OCI-LY7 (cell line): Measurements from ENCODE around the gene PRKG1. TPM values are rescaled to one million over a fixed set of nuclear protein-coding genes. Genes with fewer than 3 reads are reported as not detected.

Source experiments
- BruUV-seq: library from RNA; stranded (reverse); fragments of 400-500 nt; replicated peaks from 2 replicates; lab custom pipeline; 2021; lab: Mats Ljungman, UMichigan
- CTCF ChIA-PET: fragments of 300-600 bp; sonication (Branson Sonifier 250); formaldehyde crosslinking; loops from one replicate; lab custom pipeline; 2022; ENCODE audit warnings: antibody characterized with exemption; ENCODE audit not compliant: unreplicated experiment; lab: Charles Lee
- POLR2A ChIA-PET: fragments of 300-600 bp; sonication (Branson Sonifier 250); formaldehyde crosslinking; loops from one replicate; lab custom pipeline; 2022; ENCODE audit warnings: antibody characterized with exemption; lab: Charles Lee
- DNase-seq: peaks from one replicate; pipeline ENCODE4 v3.0.0-alpha.2; 2015; ENCODE audit warnings: low spot score
- H2AFZ ChIP-seq: fragments of 200-600 bp; sonication (generic), shearing (Covaris generic); 2 replicates; pipeline ENCODE4 v1.6.1; 2014; ENCODE audit warnings: mild to moderate bottlenecking, antibody characterized with exemption, low read length, moderate library complexity
- H3K27ac ChIP-seq: fragments of 200-600 bp; sonication (generic); 2 replicates; pipeline ENCODE4 v1.5.1; 2014; ENCODE audit warnings: mixed run types, low read depth, mild to moderate bottlenecking, moderate library complexity, low read length, inconsistent platforms; ENCODE audit not compliant: poor library complexity, severe bottlenecking
- H3K36me3 ChIP-seq: fragments of 200-600 bp; sonication (generic); 2 replicates; pipeline ENCODE4 v1.6.1; 2014; ENCODE audit warnings: mild to moderate bottlenecking, antibody characterized with exemption, low read length, moderate library complexity, mixed read lengths; ENCODE audit not compliant: insufficient read depth
- H3K4me1 ChIP-seq: fragments of 200-600 bp; sonication (generic); 2 replicates; pipeline ENCODE4 v1.5.1; 2014; ENCODE audit warnings: mild to moderate bottlenecking, low read length; ENCODE audit not compliant: insufficient read depth, poor library complexity, severe bottlenecking
- H3K4me2 ChIP-seq: fragments of 200-600 bp; sonication (generic); 2 replicates; pipeline ENCODE4 v1.6.1; 2014; ENCODE audit warnings: mild to moderate bottlenecking, low read length
- H3K4me3 ChIP-seq: fragments of 200-600 bp; sonication (generic); 2 replicates; pipeline ENCODE4 v1.5.1; 2014; ENCODE audit warnings: mild to moderate bottlenecking, low read depth, low read length; ENCODE audit not compliant: poor library complexity, severe bottlenecking
- H3K79me2 ChIP-seq: fragments of 200-600 bp; sonication (generic); 2 replicates; pipeline ENCODE4 v1.6.1; 2016; ENCODE audit warnings: low read depth, mild to moderate bottlenecking, low read length, moderate library complexity, mixed read lengths; ENCODE audit not compliant: insufficient read depth
- H3K9me2 ChIP-seq: fragments of 200-600 bp; sonication (generic); 2 replicates; pipeline ENCODE4 v1.6.1; 2016; ENCODE audit warnings: mild to moderate bottlenecking, low read length, mixed read lengths; ENCODE audit not compliant: insufficient read depth
- H3K9me3 ChIP-seq: fragments of 200-600 bp; sonication (generic); 2 replicates; pipeline ENCODE4 v1.6.1; 2014; ENCODE audit warnings: mild to moderate bottlenecking, mixed run types, low read length, mixed read lengths
- H4K20me1 ChIP-seq: fragments of 200-600 bp; sonication (generic); 2 replicates; pipeline ENCODE4 v1.6.1; 2014; ENCODE audit warnings: mild to moderate bottlenecking, antibody characterized with exemption, low read length, moderate library complexity, mixed read lengths; ENCODE audit not compliant: insufficient read depth
- EZH2phosphoT487 ChIP-seq: fragments of 200-600 bp; sonication (generic); IDR thresholded peaks from 2 replicates; pipeline ENCODE4 v1.6.1; 2018; ENCODE audit warnings: low read depth, borderline replicate concordance, mild to moderate bottlenecking, mixed run types, antibody characterized with exemption, low read length, moderate library complexity, mixed read lengths
- intact Hi-C: fragments of 100-400 bp; cut with micrococcal nuclease; formaldehyde crosslinking; loops from one replicate; pipeline ENCODE4 v1.10.0; 2022; ENCODE audit not compliant: unreplicated experiment
- total RNA-seq, 2 experiments: library from RNA; depleted of rRNA in 1 of 2; stranded (reverse); fragments of >200 nt in 1 of 2; shearing (Covaris generic) in 1 of 2; gene quantifications; 2 replicates each; pipeline ENCODE4 v1.2.3, GENCODE V29; 2014 to 2022
- TF ChIP-seq, protein P1 (sequence below): fragments of 200-600 bp; sonication (generic); conservative IDR thresholded peaks from 2 replicates; pipeline ENCODE4 v1.5.1; 2014; ENCODE audit warnings: mild to moderate bottlenecking, antibody characterized with exemption, low read length, moderate library complexity, mixed read lengths

The PRKG1 gene
- total RNA-seq, 2 experiments from 2014 or later: not detected

DNA sequence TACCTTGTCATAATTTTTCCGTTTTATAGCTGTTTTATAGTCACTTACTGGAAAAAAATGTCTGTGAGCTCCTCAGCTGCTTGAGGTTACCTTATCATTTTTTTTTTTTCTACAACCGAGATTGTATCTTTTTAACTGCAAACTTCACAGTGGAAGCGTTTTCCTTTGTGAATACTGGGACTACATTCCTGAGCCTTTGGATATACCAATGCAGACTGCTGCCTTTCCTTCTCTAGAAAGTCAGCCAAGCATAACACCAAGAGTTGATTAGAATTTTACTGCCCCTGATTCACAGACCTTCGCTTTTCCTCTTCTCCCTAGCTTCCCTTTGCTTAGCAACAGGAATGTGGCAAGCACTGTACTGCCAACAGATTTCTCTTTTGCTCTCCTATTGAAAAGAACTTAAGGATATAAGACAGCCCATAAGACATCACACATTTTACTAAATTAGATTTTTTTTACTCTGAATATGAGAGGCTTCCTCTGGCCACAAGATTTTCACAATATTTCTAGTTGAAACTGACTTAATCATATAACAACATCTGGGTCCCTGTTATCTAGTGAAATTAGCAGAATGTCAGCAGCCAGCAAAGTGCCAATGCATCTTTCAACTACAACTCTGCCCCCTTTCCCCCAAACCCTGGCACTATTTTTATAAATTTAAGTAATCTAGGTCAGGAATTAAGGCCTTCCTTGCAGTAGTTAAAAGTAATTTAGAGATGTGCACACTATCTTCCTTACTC is 170.6 kb downstream of the PRKG1 start:
- Histone ChIP-seq H4K20me1 (no peaks in the 10 kb centered on the region), H3K79me2 (no peaks in the 10 kb centered on the region), H3K4me2 (no peak overlapping the region), H3K4me1 (no peaks in the 10 kb centered on the region), H3K36me3 (no peaks in the 10 kb centered on the region), H3K4me3 (no peak overlapping the region), H3K27ac (no peak overlapping the region), H3K9me3 (no peaks in the 10 kb centered on the region), H3K9me2 (no peaks in the 10 kb centered on the region), H2AFZ (no peak overlapping the region)
- no peak for DNase-seq
- CTCF ChIA-PET: no interaction called here
- POLR2A ChIA-PET: no interaction called here
- intact Hi-C loops: no loop called here
- BruUV-seq: no TSS peak
- TF ChIP-seq EZH2phosphoT487: no peak
- TF ChIP-seq, protein P1, sequence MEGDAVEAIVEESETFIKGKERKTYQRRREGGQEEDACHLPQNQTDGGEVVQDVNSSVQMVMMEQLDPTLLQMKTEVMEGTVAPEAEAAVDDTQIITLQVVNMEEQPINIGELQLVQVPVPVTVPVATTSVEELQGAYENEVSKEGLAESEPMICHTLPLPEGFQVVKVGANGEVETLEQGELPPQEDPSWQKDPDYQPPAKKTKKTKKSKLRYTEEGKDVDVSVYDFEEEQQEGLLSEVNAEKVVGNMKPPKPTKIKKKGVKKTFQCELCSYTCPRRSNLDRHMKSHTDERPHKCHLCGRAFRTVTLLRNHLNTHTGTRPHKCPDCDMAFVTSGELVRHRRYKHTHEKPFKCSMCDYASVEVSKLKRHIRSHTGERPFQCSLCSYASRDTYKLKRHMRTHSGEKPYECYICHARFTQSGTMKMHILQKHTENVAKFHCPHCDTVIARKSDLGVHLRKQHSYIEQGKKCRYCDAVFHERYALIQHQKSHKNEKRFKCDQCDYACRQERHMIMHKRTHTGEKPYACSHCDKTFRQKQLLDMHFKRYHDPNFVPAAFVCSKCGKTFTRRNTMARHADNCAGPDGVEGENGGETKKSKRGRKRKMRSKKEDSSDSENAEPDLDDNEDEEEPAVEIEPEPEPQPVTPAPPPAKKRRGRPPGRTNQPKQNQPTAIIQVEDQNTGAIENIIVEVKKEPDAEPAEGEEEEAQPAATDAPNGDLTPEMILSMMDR: no peak

DNA sequence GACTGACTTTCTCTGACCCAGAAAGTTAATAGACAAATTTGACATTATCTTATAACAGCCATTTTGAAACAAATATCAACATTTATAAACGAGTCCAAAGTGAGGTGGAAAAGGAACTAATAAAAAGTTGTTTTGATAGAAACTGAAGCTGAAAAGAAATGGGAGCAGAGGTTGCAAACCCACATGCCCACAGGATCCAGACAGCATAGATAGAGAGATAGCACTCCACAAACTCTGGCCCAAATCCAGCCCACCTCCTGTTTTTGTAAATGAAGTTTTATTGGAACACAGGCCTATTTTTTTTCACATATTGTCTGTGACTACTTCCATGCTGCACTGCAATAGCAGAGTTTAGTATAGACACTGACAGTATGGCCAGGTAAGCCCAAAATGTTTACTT is 171.9 kb downstream of the PRKG1 start:
- H3K4me2 ChIP-seq: no peak overlapping the region
- H3K4me1 ChIP-seq: no peaks in the 10 kb centered on the region
- H2AFZ ChIP-seq: no peak overlapping the region
- H4K20me1 ChIP-seq: no peaks in the 10 kb centered on the region
- ChIA-PET CTCF (no interaction called here), POLR2A (no interaction called here)
- no peak for DNase-seq
- H3K27ac ChIP-seq: no peak overlapping the region
- H3K79me2 ChIP-seq: no peaks in the 10 kb centered on the region
- H3K36me3 ChIP-seq: no peaks in the 10 kb centered on the region
- H3K9me3 ChIP-seq: no peaks in the 10 kb centered on the region
- intact Hi-C loops: no loop called here
- H3K4me3 ChIP-seq: no peak overlapping the region
- no peaks in the 10 kb centered on the region for H3K9me2 ChIP-seq
- BruUV-seq: no TSS peak
- TF ChIP-seq, protein P1: no peak
- no peak for TF ChIP-seq EZH2phosphoT487

DNA sequence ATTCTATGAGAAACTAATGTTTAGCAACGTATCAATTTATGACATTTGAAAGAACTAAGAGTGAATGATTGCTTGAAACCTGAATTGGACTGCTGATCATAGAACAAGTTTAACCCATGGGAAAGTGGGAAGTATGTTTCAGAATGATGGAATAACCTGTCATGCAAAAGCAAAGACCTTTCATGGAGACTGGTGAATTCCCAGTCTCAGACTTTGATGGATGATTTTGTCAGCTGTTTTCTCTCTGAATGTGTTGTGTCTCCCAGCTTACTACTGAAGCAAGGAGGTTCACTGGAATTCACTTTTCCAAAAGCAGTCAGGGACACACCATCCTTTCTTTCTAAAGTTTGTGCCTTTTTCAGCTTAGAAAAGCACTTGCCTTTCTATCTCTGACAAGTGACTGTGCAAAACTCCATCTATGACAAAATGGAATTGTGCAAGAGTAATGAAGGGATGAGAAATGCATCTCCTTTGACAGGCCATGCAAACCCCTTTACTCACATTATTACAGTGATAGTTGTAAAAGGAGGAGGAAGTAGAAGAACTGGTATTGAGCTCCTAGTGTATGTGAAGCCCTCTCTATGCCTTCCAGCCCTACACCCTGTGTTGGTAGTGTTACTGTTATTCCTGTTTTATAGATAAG is 176.1 kb downstream of the PRKG1 start:
- ChIA-PET POLR2A (no interaction called here), CTCF (no interaction called here)
- TF ChIP-seq, protein P1: no peak
- no peak for TF ChIP-seq EZH2phosphoT487
- Histone ChIP-seq H3K4me1 (no peaks in the 10 kb centered on the region), H3K4me3 (no peak overlapping the region), H3K4me2 (no peak overlapping the region), H3K36me3 (no peaks in the 10 kb centered on the region), H4K20me1 (no peaks in the 10 kb centered on the region), H3K27ac (no peak overlapping the region), H2AFZ (no peak overlapping the region), H3K79me2 (no peaks in the 10 kb centered on the region), H3K9me3 (no peaks in the 10 kb centered on the region), H3K9me2 (no peaks in the 10 kb centered on the region)
- no TSS peak for BruUV-seq
- DNase-seq: no peak
- intact Hi-C loops: no loop called here
